ENCODE measurements around the gene ZNF438.
"Not testable (repeated sequence)": the region's sequence is repeated elsewhere in the genome, so short reads cannot be mapped to it uniquely, and the experiment has no call there.

Gene ZNF438

DNA sequence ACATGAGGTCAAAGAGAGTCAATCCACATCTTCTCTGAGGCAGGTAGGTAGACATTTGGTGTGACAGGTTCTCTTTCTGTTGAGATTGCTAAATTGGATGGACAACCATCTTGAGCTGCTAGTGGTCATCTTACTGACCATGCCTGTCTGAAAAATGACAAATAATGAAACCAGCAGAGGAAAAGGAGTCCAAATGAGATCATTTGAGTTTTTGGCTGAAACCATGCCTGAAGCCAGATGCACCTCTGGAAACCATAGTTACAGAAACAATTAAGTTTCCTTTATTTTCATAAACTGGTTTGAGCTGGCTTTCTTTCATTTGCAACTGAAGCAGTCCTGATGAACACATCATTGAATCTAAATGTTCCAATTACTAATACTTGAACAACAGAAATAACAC is 100.6 kb downstream of the ZNF438 start:
- no peak for DNase-seq

DNA sequence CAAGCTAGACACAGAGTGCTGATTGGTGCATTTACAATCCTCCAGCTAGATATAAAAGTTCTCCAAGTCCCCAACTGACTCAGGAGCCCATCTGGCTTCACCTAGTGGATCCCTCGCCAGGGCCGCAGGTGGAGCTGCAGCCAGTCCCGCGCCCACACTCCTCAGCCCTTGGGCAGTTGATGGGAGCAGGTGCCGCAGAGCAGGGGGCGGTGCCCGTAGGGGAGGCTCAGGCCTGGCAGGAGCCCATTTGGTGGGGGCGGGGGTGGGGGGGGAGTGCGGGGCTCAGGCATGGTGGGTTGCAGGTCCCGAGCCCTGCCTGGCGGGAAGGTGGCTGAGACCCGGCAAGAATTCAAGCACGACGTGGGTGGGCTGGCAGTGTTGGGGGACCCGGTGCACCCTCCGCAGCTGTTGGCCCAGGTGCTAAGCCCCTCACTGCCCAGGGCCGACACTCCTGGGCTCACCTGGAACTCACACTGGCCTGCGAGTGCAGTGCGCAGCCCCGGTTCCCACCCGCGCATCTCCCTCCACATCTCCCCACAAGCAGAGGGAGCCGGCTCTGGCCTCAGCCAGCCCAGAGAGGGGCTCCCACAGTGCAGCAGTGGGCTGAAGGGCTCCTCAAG is 101.7 kb downstream of the ZNF438 start:
- DNase-seq = no peak

DNA sequence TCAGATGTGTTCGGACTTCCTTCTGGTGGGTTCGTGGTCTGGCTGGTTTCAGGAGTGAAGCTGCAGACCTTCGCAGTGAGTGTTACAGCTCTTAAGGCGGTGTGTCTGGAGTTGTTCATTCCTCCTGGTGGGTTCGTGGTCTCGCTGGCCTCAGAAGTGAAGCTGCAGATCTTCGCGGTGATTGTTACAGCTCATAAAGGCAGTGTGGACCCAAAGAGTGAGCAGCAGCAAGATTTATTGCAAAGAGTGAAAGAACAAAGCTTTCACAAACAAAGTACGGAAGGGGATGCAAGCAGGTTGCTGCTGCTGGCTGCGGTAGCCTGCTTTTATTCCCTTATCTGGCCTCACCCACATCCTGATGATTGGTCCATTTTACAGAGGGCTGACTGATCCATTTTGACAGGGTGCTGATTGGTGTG is 102.3 kb downstream of the ZNF438 start:
- not testable (repeated sequence) for DNase-seq

DNA sequence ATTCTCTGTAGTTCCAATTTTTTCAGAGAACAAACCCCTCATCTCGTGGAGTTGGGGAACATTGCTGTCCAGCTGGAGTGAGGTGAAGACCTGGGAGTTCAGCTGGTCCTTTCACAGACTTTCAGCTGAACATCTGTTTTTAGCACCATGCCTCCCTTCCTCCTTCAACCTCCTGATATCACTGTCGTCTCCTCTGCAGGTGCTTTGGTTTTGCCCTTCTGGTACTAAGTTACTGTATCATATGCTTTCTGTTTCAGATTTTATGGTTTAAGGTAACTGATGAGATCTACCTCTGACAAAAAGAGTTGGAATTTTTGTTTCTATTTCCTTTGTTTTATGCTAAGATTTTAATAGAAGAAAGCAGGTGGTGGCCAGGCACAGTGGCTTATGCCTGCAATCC is 102.9 kb downstream of the ZNF438 start:
- DNase-seq = no peak

DNA sequence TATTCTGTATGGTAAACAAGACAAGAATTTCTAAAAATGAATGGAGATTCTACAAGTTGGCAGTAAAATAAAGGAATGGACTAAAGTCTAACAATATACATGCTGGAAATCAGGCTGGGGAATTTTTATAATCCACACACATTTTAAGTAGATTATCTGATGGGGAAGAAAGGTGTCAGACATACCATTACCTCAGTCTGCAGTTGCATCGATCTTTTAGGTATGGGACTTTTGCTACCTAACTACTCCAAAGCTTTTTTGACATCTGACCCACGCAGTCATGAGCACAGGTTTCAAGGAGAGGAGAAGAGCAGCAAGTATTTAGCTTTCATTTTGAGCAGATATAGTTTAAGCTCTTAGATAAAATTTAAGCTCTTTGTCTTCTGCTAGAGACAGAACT is 113.0 kb downstream of the ZNF438 start:
- DNase-seq = no peak

DNA sequence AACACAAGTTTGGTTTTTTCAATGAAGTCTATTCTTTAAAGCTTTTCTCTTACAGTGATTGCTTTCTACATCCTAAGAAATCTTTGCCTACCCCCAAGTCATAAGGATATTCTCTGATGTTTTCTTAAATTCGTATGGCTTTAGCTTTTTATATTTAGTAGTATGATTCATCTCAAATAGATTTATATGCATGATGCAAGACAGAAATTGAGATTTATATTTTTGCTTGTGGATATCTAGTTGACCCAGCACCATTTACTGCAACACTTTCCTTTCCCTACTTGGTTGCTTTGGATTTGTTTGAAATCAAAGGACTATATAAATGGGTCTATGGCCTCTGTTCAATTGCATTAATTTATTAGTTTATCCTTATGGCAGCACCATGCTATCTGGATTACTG is 113.9 kb downstream of the ZNF438 start:
- DNase-seq = no peak

DNA sequence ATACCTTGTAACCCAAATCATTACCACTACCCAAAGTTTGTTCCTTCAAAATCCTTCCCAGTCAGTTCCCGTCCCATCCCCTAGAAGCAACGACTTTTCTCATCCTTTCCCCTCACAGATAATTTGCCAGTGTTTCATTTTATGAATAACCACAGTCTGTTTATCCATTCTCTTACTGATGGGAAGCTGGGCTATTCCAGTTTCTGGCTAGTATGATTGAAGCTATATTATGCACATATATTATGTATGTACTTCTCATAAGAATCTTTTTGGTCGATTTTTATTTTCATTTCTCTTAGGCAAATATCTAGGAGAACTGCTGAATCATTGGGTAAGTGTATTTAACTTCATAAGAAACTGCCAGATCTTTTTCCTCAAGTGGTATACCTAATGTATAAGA is 114.6 kb downstream of the ZNF438 start:
- DNase-seq = no peak

DNA sequence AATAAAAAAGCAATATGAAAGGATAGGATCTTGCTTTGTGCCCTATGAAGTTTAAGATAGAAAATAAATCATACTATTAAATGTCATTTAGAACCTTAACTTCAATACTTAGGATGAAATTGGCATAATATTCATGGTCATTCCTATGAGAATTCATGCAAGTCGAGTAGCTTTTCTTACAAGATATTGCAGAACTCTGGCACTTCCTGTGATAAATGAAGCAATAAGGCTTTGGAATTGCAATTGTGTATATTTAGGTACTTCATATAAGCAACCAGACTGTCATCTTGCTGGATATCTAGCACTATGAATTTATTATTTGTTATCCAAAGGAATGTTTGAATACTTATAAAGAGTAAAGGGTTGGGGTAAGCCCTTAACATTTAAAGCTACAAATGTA is 116.5 kb downstream of the ZNF438 start:
- no peak for DNase-seq

DNA sequence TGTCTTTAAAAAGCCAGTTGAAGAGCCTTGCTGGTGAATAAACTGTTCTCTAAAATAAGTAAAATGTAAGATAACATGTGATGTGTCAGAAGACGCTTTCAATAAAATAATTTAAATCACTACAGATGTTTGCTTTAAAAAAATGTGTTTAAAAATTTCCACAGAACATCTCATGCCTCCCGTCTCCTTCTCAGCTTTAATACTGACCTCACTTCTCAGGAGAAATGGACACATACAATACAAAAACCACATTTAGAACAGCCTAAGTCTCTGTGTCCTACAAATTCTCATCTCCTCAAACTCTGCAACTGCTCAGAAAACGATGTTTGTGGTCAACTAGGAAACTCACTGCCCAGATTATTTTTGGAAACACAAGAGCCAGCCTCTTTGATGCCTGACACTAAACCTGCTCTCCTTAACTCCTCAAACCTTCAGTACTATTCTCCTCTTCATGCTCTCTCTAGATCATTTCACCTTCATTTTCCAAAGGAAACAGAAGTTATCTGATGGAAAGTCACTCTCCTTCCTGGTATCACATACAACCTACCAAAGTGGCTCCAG is 120.3 kb downstream of the ZNF438 start:
- DNase-seq = no peak

DNA sequence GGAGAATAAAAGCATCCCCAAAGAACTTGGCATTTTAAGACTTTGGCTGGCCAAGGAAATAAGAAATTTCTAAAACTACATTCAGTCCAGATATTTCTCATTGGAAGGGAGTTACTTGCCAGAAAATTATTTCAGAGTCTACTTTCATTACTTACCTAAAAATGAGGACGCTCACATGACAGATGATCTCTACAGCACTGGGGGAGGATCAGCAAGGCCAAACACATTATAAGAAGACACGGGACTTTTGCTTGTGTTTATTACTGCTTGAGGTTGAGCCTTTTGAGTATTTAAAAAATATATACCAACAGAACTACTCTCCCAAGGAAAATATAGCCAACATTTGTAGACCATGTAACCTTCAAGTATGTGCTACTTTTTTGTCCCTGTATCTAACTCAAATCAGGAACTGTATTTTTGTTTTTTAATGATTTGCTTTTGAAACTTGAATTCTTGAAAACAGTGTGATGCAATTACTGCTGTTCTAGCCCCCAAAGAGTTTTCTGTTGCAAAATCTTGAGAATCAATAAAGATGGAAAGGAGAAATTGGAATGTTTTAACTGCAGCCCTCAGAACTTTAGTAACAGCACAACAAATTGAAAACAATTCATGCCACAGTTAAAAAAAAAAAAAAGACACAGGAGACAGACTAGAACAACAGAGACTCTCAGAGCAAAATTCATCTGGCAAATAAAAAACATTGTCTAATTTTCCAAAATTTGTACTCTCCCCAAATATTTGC is 128.1 kb downstream of the ZNF438 start:
- no peak for DNase-seq

DNA sequence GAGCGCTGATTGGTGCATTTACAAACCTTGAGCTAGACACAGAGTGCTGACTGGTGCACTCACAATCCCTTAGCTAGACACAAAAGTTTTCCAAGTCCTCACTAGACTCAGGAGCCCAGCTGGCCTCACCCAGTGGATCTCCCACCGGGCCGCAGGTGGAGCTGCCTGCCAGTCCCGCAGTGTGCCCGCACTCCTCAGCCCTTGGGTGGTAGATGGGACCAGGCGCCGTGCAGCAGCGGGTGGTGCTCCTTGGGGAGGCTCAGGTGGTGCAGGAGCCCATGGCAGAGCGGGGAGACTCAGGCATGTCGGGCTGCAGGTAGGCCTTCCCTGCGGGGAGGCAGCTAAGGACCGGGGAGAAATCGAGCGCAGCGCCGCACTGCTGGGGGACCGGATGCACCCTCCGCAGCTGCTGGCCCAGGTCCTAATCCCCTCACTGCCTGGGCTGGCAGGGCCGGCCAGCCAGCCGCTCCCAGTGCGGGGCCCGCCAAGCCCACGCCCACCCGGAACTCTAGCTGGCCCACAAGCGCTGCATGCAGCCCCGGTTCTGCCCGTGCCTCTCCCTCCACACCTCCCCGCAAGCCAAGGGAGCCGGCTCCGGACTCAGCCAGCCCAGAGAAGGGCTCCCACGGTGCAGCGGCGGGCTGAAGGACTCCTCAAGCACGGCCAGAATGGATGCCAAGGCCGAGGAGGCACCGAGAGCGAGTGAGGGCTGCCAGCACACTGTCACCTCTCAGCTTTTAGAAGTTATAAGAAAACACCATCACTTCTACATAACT is 128.9 kb downstream of the ZNF438 start:
- peak in 3 of 14 donors; percentile 0 to 9 (median 2) for DNase-seq

DNA sequence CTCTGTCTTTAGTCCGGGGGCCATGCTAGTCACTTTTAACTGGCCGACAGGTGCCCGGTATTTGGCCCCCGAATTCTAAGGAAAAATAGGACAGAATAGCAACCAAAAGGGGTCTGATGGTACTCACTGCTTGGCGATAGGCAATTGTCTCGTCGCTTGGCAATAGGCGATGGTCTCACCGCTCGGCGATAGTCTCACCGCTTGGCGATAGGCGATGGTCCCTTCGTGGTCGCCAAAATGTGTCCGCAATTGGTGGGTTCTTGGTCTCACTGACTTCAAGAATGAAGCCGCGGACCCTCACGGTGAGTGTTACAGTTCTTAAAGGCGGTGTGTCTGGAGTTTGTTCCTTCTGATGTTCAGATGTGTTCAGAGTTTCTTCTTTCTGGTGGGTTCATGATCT is 130.2 kb downstream of the ZNF438 start:
- DNase-seq = not testable (repeated sequence)

DNA sequence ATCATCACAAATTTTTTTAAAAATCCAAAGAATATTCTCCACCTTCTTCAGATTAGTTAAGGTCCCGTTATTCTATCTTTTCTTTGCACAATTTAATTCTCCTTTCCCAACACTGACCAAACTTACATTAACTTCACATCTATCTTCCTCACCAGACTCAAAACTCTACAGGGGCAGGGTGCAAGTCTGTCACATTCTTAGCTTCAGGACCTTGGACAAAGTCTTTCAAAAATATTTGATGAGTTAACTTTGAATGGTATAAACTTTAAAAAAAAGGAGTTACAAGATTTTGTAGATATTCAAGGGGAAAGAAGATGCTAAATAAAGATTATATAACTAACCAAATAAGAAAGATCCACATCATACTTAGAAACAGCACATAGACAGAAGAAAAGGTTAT is 132.7 kb downstream of the ZNF438 start:
- DNase-seq = no peak

DNA sequence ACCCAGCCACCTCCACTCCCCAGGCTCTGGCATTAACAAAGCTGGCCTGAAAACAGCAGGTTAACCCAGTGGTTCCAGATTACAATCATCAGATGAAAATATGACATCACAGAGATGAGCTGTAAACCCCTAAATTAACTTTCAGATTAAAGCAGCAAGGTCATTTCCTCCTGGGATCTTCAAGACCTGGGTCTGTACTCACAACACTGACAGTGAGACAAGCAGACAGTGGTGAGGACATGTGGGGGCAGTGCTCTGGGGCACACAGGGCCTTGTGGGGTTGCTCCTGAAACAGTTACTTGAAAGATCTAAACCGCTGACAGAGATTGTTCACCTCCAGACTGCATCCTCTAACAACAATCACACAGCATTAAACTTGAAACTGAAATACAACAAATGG is 134.1 kb downstream of the ZNF438 start:
- DNase-seq = no peak

DNA sequence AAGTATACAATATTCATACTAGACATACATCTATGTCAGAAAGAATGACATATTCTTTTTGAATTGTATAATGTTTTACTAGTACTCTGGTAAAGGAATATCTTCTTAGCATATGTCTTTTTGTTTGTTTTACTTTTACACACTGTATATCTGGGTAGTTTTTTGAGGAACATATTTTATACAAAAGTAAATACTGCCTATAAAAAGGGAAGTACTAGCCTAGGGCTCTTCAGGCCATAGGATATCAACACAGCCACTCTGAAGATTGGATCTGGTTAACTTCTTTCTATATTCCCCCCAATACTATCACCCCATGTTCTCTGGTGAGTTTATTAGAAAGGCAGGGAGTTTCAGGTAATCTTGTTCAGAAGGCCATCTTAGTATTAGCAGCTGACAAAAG is 134.6 kb downstream of the ZNF438 start:
- DNase-seq = no peak

DNA sequence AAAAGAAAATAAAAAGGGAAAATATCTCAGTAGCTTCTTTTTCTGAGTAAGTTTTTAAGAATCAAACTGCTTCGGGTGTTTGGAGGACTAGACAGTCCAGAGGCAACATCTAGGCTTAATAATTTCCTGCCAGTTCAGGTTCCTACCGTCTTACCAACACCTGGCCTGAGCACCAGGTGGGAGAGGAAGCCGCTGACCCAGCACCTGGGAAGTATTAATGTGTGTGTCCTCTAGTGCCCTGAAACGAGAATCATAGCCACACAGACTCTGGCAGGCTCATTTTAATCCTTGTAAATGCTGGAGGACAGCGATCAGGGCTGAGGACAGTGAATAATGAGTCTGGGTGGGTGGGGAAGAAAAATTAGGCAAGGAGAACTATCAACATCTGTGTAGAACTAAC is 137.4 kb downstream of the ZNF438 start:
- no peak for DNase-seq

DNA sequence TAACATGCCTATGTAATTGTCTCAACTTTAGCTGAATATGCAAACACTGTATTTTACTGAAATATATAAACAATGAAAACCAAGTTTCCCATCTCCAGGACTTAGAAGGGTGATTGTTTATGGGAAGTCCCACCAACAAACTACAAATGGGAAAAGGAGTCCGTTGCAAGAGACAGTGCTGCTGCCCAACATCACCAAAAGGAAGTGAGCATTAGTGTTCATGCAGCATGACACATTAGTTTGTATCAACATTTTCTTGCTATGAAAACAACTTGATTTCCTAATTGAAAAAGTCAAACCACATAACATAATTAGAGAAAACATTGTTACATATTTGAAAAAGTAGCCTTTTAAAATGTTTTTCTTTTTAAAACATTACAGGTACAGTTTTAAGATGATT is 138.5 kb downstream of the ZNF438 start:
- no peak for DNase-seq

DNA sequence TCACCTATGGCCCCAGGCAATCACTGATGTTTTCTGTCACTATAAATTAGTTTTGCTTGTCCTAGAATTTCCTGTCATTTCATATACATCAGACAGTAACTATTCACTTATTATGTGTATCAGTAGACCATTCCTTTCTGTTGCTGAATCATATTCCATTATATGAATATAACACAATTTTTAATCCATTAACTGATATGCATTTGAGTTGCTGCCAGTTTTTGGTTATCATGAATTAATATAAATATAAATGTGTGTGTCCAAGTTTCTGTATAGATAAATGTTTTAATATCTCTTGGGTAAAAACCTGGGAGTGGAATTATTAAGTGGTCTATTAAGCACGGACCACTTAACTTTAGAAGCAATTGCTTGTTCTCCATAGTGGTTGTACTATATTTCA is 143.8 kb downstream of the ZNF438 start:
- DNase-seq = no peak

DNA sequence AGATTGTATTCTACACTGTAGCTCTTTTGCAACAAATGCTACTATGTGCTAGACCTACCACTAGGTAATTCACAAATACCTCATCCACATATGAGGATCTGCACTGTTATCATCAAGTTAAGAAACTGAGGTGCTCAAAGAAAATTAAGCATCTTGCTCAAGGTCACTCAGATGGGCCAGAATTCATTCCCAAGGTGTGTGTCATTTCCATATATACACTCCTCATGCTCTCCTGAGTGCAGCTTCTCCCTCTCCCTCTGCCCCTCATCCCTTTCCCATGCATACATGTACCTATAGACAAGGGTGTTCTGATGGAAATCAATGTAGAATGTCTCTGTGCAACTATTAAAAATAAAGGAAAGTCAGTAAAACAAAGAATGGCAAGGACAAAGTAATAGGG is 146.2 kb downstream of the ZNF438 start:
- DNase-seq = no peak

DNA sequence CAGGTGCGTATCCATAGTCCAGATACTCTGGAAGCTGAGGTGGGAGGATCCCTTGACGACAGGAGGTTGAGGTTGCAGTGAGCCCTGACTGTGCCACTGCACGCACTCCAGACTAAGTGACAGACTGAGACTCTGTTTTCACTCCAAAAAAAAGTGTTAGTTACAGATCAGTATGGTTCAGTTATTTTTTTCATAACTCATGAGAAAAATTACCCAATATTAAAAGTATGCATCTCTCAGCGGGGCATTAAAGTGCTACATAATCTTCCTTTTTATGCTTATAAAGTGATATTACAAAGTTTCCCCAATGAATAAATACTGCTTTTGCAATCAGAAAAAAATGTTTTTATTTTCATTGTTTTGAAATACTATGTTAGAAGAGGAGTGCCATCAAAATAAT is 147.9 kb downstream of the ZNF438 start:
- DNase-seq = no peak

DNA sequence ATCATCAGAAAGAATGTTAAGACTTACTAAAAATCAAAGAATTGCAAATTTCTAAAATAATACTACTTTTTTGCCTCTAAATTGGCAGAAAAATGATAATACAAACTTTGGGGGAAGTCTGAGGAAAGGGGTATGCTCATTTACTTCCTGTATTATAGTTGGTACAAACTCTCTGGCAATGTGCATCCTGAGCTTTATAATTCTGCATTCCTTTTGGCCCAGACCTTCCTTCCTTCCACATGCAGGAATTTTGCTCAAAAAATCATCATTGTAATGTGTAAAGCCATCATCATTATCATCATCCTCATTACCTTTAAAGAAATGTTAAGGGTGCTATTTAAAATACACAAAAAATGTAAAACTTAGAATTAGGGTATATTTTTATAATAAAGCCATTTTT is 148.5 kb downstream of the ZNF438 start:
- DNase-seq = no peak

DNA sequence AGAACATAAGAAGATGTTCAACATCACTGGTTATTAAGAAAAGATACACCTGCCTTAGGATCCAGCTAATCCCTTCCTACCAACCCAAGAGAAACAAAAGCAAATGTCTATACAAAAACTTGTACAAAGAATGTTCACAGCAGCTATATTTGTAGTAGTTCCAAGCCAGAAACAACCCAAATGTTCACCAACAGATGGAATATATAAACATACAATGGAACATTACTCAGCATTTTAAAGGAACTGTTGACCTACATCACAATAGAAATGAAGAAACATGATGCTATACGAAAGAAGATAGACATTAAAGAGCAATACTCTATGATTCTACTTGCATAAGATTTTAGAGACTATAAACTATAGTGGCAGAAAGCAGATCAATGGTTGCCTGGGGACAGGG is 149.4 kb downstream of the ZNF438 start:
- no peak for DNase-seq

DNA sequence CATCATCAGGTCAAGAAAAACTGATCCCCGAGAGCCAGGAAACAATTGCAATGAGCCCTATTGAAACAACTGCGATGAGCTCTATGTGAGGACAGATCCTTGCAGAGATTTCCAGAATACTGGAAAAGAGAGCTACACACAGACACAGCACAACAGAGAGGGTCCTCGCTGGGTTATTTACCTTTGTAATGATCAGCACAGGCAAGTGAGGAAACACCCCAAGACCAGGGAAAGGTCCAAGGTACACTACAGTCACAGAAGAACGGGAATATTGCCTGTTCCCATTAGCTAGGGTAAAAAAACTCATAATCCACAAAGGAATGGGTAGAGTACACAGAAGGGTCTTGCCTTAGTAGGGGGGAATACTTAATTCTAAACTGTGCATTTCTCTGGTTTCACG is 152.7 kb downstream of the ZNF438 start:
- no peak for DNase-seq

DNA sequence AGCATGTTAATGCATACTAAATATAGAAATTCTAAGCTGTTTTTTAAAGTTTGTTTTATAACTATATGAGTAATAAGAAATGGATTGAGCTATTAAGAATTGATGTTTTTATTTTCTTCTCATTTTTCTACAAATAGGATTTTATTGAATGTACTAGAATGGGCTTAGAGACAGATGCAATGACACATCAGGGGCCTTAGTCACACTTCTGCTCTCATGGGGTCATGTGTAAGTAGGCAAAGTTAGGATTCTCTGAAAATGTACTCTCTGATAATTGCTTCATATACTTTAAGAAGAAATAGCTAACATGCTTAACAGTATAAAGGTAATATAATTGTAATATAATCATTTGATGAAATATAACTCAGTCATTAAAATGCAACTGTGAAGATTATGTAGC is 154.6 kb downstream of the ZNF438 start:
- no peak for DNase-seq

All from C1 segment of cervical spinal cord (tissue), 14 donors.